COLO668 (cell line): ENCODE data around the gene CST4.
"Not testable (repeated sequence)": the region's sequence is repeated elsewhere in the genome, so short reads cannot be mapped to it uniquely, and the experiment has no call there.

Source experiments
- DNase-seq: peaks from one replicate; lab custom pipeline; 2025; ENCODE audit not compliant: unreplicated experiment; lab: John Stamatoyannopoulos, UW

The CST4 gene

GRCh38 chr20:23688684-23689398, at the start of gene CST4:
Gene CST4, minus strand, starts transcription at chr20:23689038. Its CDS starts 69 bp downstream, at chr20:23688969.
- DNase-seq: not testable (repeated sequence)

DNA sequence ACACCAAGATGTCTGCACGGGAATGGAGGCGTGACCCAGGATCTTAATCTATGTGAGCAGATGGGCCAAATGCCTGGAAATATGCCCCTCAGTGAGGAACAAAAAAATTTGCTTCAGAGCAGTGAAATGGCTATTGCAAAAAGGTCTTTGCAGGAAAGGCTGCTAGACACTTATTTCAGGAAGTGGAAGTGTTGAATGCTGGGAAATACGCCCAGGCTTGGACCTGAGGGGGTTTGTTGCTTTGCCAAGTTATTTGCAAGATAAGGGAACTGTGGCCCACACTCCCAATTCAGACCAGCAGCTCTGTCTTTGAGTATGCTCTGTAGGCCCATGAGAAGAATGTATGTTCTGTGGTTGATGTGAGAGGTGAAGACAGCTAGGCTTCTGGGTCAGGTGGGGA, 46.6 kb upstream of the CST4 start:
- not testable (repeated sequence) for DNase-seq

DNA sequence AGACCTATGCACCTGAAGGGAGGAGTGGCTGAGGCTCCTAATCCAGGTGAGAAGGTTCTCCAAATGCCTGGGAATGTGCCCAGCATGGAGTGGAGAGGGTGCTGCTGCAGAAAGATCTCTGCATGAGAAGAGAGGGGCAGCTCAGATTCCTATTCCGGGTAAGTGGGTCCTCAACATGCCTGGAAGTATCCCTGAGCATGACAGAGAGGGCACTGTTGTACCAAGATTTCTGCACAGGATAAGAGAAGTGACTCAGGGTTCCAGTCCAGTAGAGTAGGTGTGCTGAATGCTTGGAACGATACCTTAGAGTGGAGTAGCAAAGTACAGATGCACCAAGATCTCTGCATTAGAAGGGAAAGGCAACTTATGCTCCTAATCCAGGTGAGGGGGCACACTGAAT, 46.1 kb upstream of the CST4 start:
- DNase-seq: not testable (repeated sequence)

DNA sequence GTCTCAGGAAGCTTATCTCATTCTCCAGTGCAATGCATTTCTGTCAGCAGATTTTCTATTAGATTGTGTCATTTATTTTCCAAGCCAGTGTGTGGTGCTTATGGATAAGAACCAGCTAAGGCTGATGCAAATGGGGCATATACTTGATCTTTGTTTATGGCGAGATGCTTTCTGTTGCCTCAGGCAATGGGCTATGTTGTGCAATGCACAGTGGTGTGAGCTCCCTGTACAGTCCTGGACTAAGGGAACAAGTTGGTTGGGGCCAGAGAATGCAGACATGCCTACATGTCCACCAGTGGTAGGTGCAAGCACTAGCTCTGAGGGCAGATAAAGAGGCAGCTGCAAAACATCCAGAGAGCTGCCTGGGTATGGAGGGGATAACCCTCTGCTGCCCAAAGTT, 45.6 kb upstream of the CST4 start:
- DNase-seq: not testable (repeated sequence)

DNA sequence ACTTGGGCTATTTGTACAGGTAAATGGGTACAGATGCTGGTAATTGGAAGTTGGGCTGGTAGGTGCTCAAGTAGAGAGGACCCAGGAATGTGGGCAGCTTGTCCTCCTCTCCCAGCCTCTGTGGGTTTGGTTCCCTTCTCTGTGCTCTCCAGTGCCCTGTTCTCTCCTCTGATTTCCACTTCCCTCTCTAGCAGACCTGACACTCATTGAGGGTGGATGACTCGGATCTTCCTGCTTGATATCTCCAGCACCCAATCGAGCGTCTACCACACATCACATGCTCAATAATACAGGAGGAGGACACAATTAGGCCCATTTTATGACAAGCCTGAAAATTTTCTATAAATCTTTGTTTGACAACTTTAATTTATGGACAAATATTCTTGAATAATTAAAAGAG, 38.2 kb upstream of the CST4 start:
- DNase-seq: no peak

GRCh38 chr20:23725102-23725501, 36.3 kb upstream of the CST4 start:
- DNase-seq: no peak

- DNase-seq: peak; percentile 11
Observed at GRCh38 chr20:23723659-23724307, 34.9 kb upstream of the CST4 start.

GRCh38 chr20:23722851-23723250, 34.0 kb upstream of the CST4 start:
- DNase-seq: not testable (repeated sequence)

- no peak for DNase-seq
Observed at GRCh38 chr20:23721962-23722361, 33.1 kb upstream of the CST4 start.

DNA sequence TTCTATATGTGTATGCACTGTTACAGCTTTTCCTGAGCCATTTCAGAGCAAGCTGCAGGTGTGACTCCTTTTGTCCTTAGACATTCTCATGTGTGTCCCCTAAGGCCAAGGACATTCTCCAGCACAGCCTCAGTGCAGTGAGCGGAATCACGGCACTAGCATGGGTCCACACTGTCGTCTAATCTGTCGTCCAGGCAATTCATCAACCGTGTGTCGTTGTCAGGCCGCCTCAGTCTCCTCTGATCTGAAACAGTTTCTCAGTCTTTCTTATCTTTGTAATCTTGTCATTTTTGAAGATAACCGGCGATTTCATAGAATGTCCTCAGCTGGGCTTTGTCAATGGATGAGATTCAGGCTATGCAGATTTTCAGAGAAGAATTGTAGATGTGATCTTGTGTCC, 30.5 kb upstream of the CST4 start:
- not testable (repeated sequence) for DNase-seq

DNA sequence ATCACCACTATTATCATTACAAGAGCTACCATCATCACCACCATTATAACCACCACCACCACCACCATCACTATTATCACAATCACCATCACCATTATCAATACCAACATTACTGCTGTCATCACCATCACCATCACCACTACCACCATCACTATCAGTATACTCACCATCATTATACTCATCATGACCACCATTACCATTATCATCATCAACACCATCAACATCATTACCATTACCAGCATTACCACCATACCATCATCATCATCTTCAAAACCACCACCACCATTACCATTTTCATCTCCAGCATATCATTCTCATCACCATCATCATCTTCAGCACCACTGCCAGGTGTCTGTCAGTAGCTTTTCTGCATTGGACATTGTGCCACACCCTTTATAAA, 22.9 kb upstream of the CST4 start:
- not testable (repeated sequence) for DNase-seq

GRCh38 chr20:23710771-23711170, 21.9 kb upstream of the CST4 start:
- DNase-seq: no peak

DNA sequence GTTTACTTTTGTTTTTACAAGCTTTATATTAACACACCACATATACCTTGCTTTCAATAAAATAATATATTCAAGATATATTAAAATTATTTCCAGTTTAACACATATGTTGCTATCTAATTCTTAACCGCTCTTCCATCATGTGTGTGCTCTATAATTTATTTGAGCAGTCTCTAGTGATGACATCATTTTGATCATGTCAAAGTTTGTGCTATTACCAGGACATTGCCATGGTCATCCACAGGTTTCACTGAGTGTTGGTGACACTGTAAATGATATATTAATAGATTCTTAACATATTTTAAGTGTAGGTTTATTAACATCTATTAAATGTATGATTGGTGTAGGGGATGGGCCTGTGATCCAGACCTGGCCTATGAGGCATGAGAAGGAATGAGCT, 17.1 kb upstream of the CST4 start:
- DNase-seq: no peak

GRCh38 chr20:23702021-23702420, 13.2 kb upstream of the CST4 start:
- no peak for DNase-seq

DNA sequence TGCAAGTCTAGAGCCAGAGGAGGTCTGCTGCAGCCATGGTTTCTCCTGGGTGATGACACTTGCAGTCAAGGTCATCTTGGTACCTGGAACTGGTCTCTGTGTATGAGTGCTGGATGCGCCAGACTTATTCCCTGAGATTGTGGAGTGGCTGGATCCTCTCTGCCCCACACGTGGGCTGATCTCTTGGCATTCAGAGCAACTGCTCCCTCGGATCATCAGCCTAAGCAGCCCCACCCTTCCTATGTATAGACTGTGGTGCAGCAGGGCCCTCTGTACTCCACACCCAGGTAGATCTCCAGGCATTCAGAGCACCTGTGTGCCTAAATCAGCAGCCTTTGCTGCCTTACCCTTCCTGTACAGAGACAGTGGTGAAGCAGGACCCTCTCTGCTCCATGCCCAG, 12.1 kb upstream of the CST4 start:
- DNase-seq: no peak

DNA sequence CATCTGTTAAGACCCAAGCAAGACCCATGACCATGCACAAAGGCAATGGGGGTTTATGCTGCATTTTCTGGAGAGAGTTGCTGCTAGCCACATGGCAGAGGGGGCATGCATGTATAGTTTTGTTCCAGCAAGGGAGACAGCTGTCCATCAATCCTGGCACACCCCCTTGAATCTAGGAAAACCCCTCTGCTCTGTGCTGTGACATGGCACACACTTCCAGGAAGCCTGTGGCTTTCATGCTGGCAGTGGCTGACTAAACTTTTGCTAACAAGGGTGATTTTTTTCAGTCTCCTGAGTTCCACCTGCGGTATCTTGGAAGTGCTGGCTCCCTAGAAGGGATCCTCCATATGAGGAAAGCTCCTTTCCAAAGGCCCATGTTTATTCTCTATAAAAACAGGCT, 9.1 kb upstream of the CST4 start:
- DNase-seq: no peak

DNA sequence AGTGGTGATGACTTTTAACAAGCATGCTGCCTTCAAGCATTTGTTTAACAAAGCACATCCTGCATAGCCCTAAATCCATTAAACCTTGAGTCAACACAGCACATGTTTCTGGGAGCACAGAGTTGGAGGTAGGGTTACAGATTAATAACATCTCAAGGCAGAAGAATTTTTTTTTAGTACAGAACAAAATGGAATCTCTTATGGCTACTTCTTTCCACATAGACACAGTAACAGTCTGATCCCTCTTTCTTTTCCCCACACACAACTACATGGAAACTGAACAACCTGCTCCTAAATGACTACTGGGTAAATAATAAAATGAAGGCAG, 6.2 kb upstream of the CST4 start:
- not testable (repeated sequence) for DNase-seq

DNA sequence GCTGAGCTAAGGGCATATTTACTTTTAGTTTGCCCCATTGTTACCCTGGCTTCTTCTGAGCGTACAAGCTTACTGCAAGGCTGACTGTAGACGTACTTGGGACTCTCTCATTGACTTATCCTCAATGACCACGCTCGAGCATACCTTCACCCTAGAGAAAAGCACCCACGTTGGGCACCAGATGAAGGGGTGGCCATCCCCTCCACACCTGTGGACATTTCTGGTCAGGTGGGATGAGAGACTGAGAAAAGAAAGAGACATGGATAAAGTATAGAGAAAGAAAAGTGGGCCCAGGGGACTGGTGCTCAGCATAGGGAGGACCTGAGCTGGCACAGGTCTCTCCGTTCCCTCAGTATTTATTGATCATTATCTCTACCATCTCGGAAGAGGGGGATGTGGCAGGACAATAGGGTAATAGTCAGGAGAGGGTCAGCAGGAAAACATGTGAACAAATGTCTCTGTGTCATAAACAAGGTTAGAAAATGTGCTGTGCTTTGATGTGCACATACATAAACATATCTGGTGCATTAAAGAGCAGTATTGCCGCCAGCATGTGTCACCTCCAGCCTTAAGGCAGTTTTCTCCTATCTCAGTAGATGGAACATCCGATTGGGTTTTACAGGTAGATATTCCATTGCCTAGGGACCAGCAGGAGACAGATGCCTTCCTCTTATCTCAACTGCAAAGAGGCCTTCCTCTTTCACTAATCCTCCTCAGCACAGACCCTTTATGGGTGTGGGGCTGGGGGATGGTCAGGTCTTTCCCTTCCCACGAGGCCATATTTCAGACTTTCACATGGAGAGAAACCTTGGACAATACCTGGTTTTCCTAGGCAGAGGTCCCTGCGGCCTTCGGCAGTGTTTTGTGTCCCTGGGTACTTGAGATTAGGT, 5.6 kb upstream of the CST4 start:
- not testable (repeated sequence) for DNase-seq

DNA sequence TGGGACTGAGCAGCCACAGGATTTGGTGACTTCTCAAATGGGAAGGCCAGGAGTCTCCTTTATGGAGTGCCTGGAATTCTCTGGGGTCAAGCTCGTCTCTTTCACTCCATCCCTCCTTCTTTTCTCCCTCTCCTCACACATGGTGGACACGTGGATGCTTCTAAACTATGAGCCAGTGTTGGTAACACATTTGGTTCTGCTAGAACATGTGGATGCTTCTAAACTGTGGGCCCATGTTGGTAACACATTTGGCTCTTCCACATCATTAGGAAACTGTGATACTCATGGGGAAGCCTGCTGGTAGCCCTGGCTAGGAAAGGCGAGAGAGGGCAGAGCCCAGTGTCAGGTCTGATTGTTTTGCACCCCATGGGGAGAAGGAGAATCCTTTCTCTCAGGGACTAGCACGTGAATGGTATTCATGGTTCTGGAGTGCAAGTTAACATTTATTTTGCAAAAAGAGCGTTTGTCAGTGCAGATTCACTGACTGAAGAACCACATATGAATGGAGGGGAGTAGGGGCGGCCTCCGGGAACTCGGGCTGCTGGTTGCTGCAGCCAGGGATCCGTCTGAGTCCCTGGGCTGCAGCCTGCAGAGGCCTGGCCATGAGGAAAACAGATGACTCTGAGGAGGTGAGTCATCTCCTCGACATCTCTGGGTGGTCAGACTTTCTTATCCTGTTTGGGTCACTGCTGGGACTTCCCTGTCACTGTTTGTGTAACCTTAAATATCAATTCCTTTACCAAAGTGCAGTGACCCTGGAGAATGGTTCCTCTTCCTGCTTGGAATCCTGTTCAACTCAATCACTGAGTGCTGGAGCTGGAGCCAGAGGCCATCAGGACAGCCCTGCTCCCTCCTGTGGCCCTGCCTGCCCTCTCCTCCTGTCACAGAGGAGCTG, 4.1 kb upstream of the CST4 start:
- not testable (repeated sequence) for DNase-seq

DNA sequence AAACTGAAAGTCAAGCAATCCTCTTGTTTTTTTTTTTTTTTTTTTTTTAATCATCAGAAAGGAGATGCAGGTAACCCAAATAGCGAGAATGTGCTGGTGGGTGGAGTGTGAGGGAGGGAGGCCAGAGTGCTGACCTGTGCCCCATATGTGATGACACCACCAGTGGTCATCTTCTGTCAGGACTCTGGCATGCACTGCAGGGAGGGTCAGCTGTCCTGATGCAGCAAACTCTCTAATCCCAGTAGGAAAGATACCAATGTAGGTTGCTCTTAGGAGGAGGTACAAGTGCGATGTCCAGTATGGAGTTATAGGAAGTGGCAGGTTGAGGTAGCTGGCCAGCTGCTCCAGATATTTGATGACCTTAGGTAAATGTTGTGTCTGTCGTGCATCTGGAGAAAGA, 2.8 kb upstream of the CST4 start:
- no peak for DNase-seq

GRCh38 chr20:23690581-23690980, 1.7 kb upstream of the CST4 start:
- no peak for DNase-seq
